Measurements from ENCODE around the gene MICA.
"Not testable (repeated sequence)": the region's sequence is repeated elsewhere in the genome, so short reads cannot be mapped to it uniquely, and the experiment has no call there.

The MICA gene

GRCh38 chr6:31412506-31412905 lies 9.1 kb downstream of the MICA start:
- DNase-seq (ENCODE audit: low read depth, low spot score), result no peak

- not testable (repeated sequence) for DNase-seq (ENCODE audit: low read depth, low spot score)
Measured at GRCh38 chr6:31414148-31414770, 10.9 kb downstream of the MICA start.

GRCh38 chr6:31414771-31415265 lies 11.4 kb downstream of the MICA start:
- DNase-seq (ENCODE audit: low read depth, low spot score), result no peak

- DNase-seq (ENCODE audit: low read depth, low spot score), result no peak
Measured at GRCh38 chr6:31416394-31417014, 13.1 kb downstream of the MICA start.

- DNase-seq (ENCODE audit: low read depth, low spot score), result no peak
Measured at GRCh38 chr6:31418251-31418650, 14.9 kb downstream of the MICA start.

- DNase-seq (ENCODE audit: low read depth, low spot score), result no peak
Measured at GRCh38 chr6:31419842-31420241, 16.4 kb downstream of the MICA start.

- no peak for DNase-seq (ENCODE audit: low read depth, low spot score)
Measured at GRCh38 chr6:31420546-31420945, 17.2 kb downstream of the MICA start.

GRCh38 chr6:31422587-31422986 lies 19.2 kb downstream of the MICA start:
- DNase-seq (ENCODE audit: low read depth, low spot score), result no peak

- no peak for DNase-seq (ENCODE audit: low read depth, low spot score)
Measured at GRCh38 chr6:31423550-31423949, 20.2 kb downstream of the MICA start.

GRCh38 chr6:31426395-31427354 lies 23.3 kb downstream of the MICA start:
- DNase-seq (ENCODE audit: low read depth, low spot score), result no peak

- no peak for DNase-seq (ENCODE audit: low read depth, low spot score)
Measured at GRCh38 chr6:31430449-31430848, 27.1 kb downstream of the MICA start.

- DNase-seq (ENCODE audit: low read depth, low spot score), result not testable (repeated sequence)
Measured at GRCh38 chr6:31435051-31435450, 31.7 kb downstream of the MICA start.

- DNase-seq (ENCODE audit: low read depth, low spot score), result no peak
Measured at GRCh38 chr6:31438222-31438621, 34.8 kb downstream of the MICA start.

- DNase-seq (ENCODE audit: low read depth, low spot score), result no peak
Measured at GRCh38 chr6:31438677-31439076, 35.3 kb downstream of the MICA start.

- no peak for DNase-seq (ENCODE audit: low read depth, low spot score)
Measured at GRCh38 chr6:31441365-31442267, 38.2 kb downstream of the MICA start.

- DNase-seq (ENCODE audit: low read depth, low spot score), result no peak
Measured at GRCh38 chr6:31446481-31446880, 43.1 kb downstream of the MICA start.

GRCh38 chr6:31446999-31447789 lies 43.8 kb downstream of the MICA start:
- DNase-seq (ENCODE audit: low read depth, low spot score), result not testable (repeated sequence)

GRCh38 chr6:31450751-31451150 lies 47.4 kb downstream of the MICA start:
- no peak for DNase-seq (ENCODE audit: low read depth, low spot score)

GRCh38 chr6:31452859-31453258 lies 49.5 kb downstream of the MICA start:
- no peak for DNase-seq (ENCODE audit: low read depth, low spot score)

- DNase-seq (ENCODE audit: low read depth, low spot score), result no peak
Measured at GRCh38 chr6:31453259-31453658, 49.9 kb downstream of the MICA start.

Measured in activated naive CD8-positive, alpha-beta T cell treated with anti-CD3 and anti-CD28 coated beads, Interleukin-2, amount 50 U/mL, for 16 hours (primary cell).